Activated CD8-positive, alpha-beta T cell treated with anti-CD3 and anti-CD28 coated beads for 36 hours (primary cell): Measurements from ENCODE around the gene PRDX6. TPM values are rescaled to one million over a fixed set of nuclear protein-coding genes. Genes with fewer than 3 reads are reported as not detected.

Experiments used
- ATAC-seq: fragments of 200-7000 bp; cut with Tn5 transposase; one replicate; pipeline ENCODE4 v1.10.0; 2021; ENCODE audit warnings: mild to moderate bottlenecking, moderate library complexity
- CTCF ChIA-PET: fragments of 350-600 bp; sonication (Branson Sonifier 250); formaldehyde crosslinking; loops from one replicate; lab custom pipeline; 2021; ENCODE audit warnings: antibody characterized with exemption; lab: Charles Lee
- POLR2A ChIA-PET: fragments of 350-600 bp; sonication (Branson Sonifier 250); formaldehyde crosslinking; loops from one replicate; lab custom pipeline; 2021; ENCODE audit warnings: antibody characterized with exemption; lab: Charles Lee
- DNase-seq: peaks from one replicate; pipeline ENCODE4 v3.0.0-alpha.2; 2020
- H3K27ac Mint-ChIP-seq: one replicate; pipeline ENCODE4 v1.8.0; 2021; ENCODE audit warnings: mild to moderate bottlenecking, mixed read lengths
- H3K27me3 Mint-ChIP-seq: one replicate; pipeline ENCODE4 v1.8.0; 2021; ENCODE audit warnings: mixed read lengths
- H3K36me3 Mint-ChIP-seq: one replicate; pipeline ENCODE4 v1.8.0; 2021; ENCODE audit warnings: low read depth, mixed read lengths
- H3K4me1 Mint-ChIP-seq: one replicate; pipeline ENCODE4 v1.8.0; 2021; ENCODE audit warnings: low read depth, mixed read lengths
- H3K4me3 Mint-ChIP-seq: one replicate; pipeline ENCODE4 v1.8.0; 2021; ENCODE audit warnings: mild to moderate bottlenecking, moderate library complexity, mixed read lengths
- H3K9me3 Mint-ChIP-seq: one replicate; pipeline ENCODE4 v1.8.0; 2021; ENCODE audit warnings: mixed read lengths
- CTCF ChIP-seq: fragments of 200-600 bp; IDR thresholded peaks from one replicate; pipeline ENCODE4 v1.8.0; 2022; ENCODE audit warnings: antibody characterized with exemption, mild to moderate bottlenecking
- intact Hi-C: fragments of 100-400 bp; cut with micrococcal nuclease; formaldehyde crosslinking; loops from one replicate; pipeline ENCODE4 v1.10.0; 2022
- total RNA-seq, 2 experiments: library from RNA; stranded (reverse); gene quantifications; one replicate each; pipeline ENCODE4 v1.2.3, GENCODE V29; 2021

The PRDX6 gene
- total RNA-seq, 2 experiments from 2014 or later = 165 to 169 TPM

DNA sequence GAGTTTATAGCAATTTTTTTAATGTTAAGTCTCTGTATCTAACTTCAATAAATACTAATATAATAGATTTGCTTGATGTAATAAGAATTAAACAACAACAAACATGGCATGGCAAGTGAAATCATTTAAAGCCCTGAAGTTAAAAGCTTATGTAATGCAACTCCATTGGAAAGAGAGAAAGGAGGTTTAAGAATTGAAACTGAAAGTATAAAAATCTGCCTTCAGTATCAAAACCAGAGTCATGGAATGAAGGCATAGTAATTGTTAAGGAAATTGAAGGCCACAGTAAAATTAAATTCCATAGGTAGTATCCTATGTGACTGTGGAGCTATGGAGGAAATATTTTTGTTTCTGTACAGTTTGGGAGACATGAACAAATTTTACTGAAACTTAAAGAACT is 55.1 kb downstream of the PRDX6 start:
- no peak for ATAC-seq
- CTCF ChIA-PET = interaction anchor here (2.3 kb wide), 1 partner anchor 102 kb away, joined by 6 read pairs; no protein-coding TSS in a partner anchor
- POLR2A ChIA-PET = no interaction called here
- intact Hi-C loops = no loop called here
- no peak for TF ChIP-seq CTCF
- H3K27ac Mint-ChIP-seq = no peak overlapping the region
- peaks cover 32% of the 10 kb centered on the region for H3K4me1 Mint-ChIP-seq
- H3K4me3 Mint-ChIP-seq = no peak overlapping the region
- no peaks in the 10 kb centered on the region for H3K27me3 Mint-ChIP-seq
- no peaks in the 10 kb centered on the region for H3K9me3 Mint-ChIP-seq
- DNase-seq = no peak
- no peaks in the 10 kb centered on the region for H3K36me3 Mint-ChIP-seq

GRCh38 chr1:173536223-173536622 is 59.1 kb downstream of the PRDX6 start:
- H3K4me1 Mint-ChIP-seq = peaks cover 13% of the 10 kb centered on the region
- H3K27me3 Mint-ChIP-seq = no peaks in the 10 kb centered on the region
- POLR2A ChIA-PET = no interaction called here
- intact Hi-C loops = no loop called here
- H3K9me3 Mint-ChIP-seq = peaks cover 2% of the 10 kb centered on the region
- CTCF ChIA-PET = interaction anchor here (0.8 kb wide), 1 partner anchor 103 kb away, joined by 3 read pairs; no protein-coding TSS in a partner anchor
- H3K4me3 Mint-ChIP-seq = no peak overlapping the region
- TF ChIP-seq CTCF = no peak
- H3K36me3 Mint-ChIP-seq = no peaks in the 10 kb centered on the region
- no peak for ATAC-seq
- no peak overlapping the region for H3K27ac Mint-ChIP-seq
- DNase-seq = no peak

Other genes with a start within 250 kb of the PRDX6 start
- not detected for gene SLC9C2, start 125.7 kb downstream of the PRDX6 start, total RNA-seq
- not detected for gene TEX50, start 158.0 kb downstream of the PRDX6 start, total RNA-seq
- gene ANKRD45, start 192.5 kb downstream of the PRDX6 start, total RNA-seq = not detected
- gene KLHL20, start 237.6 kb downstream of the PRDX6 start, total RNA-seq = 10 to 100 TPM; 14.5 to 15.8 TPM